ENCODE data around the gene RASAL1.

Gene RASAL1

DNA sequence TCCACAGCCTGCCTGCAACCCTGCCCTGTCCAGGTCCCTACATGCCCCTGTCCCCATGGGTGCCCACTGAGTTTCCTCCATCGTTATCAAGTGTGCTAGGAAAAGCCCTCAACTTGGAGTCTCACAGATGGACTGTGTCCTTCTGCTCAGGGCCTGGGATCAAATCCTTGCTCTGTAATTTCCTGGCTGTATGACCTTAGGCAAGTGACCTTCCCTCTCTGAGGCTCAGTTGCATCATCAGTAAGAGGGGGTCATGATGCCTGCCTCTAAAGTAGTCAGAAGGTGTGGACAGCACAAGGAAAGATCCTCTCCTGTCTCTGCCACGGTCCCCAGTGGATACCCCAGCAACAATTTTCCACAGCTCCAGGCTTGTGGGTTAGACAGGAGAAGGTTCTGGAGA, 22.2 kb downstream of the RASAL1 start:
- DNase-seq (ENCODE audit: low read depth), result no peak
- H3K4me3 ChIP-seq (ENCODE audit: low read depth, low read length), result no peak overlapping the region
- TF ChIP-seq MYC (IDR thresholded peaks at IDR 0.05; ENCODE audit: low read depth, low read length) (no peak), POLR2A (IDR thresholded peaks at IDR 0.05; ENCODE audit: extremely low read depth, insufficient read length) (no peak)
- TF ChIP-seq, protein P1, sequence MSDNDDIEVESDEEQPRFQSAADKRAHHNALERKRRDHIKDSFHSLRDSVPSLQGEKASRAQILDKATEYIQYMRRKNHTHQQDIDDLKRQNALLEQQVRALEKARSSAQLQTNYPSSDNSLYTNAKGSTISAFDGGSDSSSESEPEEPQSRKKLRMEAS (IDR thresholded peaks at IDR 0.05; ENCODE audit: low read depth, low read length), result no peak
- TF ChIP-seq, protein P2, sequence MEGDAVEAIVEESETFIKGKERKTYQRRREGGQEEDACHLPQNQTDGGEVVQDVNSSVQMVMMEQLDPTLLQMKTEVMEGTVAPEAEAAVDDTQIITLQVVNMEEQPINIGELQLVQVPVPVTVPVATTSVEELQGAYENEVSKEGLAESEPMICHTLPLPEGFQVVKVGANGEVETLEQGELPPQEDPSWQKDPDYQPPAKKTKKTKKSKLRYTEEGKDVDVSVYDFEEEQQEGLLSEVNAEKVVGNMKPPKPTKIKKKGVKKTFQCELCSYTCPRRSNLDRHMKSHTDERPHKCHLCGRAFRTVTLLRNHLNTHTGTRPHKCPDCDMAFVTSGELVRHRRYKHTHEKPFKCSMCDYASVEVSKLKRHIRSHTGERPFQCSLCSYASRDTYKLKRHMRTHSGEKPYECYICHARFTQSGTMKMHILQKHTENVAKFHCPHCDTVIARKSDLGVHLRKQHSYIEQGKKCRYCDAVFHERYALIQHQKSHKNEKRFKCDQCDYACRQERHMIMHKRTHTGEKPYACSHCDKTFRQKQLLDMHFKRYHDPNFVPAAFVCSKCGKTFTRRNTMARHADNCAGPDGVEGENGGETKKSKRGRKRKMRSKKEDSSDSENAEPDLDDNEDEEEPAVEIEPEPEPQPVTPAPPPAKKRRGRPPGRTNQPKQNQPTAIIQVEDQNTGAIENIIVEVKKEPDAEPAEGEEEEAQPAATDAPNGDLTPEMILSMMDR (IDR thresholded peaks at IDR 0.05; ENCODE audit: low read depth, low read length), result no peak

- no peak overlapping the region for H3K4me3 ChIP-seq (ENCODE audit: low read depth, low read length)
- TF ChIP-seq, protein P2 (IDR thresholded peaks at IDR 0.05; ENCODE audit: low read depth, low read length), result no peak
- TF ChIP-seq MYC (IDR thresholded peaks at IDR 0.05; ENCODE audit: low read depth, low read length), result no peak
- no peak for TF ChIP-seq POLR2A (IDR thresholded peaks at IDR 0.05; ENCODE audit: extremely low read depth, insufficient read length)
- TF ChIP-seq, protein P1 (IDR thresholded peaks at IDR 0.05; ENCODE audit: low read depth, low read length), result no peak
- DNase-seq (ENCODE audit: low read depth), result no peak
Measured at GRCh38 chr12:113112043-113112899, 23.3 kb downstream of the RASAL1 start.

GRCh38 chr12:113111247-113111646, 24.3 kb downstream of the RASAL1 start:
- DNase-seq (ENCODE audit: low read depth), result no peak
- H3K4me3 ChIP-seq (ENCODE audit: low read depth, low read length), result no peak overlapping the region
- TF ChIP-seq MYC (IDR thresholded peaks at IDR 0.05; ENCODE audit: low read depth, low read length), result no peak
- TF ChIP-seq, protein P2 (IDR thresholded peaks at IDR 0.05; ENCODE audit: low read depth, low read length), result no peak
- TF ChIP-seq, protein P1 (IDR thresholded peaks at IDR 0.05; ENCODE audit: low read depth, low read length), result no peak
- TF ChIP-seq POLR2A (IDR thresholded peaks at IDR 0.05; ENCODE audit: extremely low read depth, insufficient read length), result no peak

- DNase-seq (ENCODE audit: low read depth), result no peak
- no peak overlapping the region for H3K4me3 ChIP-seq (ENCODE audit: low read depth, low read length)
- TF ChIP-seq MYC (IDR thresholded peaks at IDR 0.05; ENCODE audit: low read depth, low read length), result no peak
- TF ChIP-seq, protein P1 (IDR thresholded peaks at IDR 0.05; ENCODE audit: low read depth, low read length), result no peak
Measured at GRCh38 chr12:113109872-113110599, 25.5 kb downstream of the RASAL1 start.

DNA sequence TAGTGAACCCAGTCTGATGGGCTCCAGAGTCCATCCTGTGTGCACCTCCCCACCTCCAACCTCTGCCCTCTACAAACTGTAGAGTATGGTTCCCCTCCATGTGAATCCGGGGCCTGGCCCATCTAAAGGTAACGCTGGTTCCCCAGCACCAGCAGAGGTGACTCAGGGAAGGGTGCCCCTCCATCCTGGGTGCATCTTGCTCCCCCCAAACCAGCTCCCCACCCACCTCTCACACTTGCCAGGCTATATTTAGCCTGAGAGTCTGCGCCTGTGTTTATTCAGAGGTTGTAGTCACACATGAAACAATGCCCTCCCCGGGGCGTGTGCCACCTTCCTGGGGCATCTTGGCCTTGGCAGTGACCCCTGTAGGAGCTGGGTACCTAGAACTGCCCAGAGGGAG, 26.2 kb downstream of the RASAL1 start:
- DNase-seq (ENCODE audit: low read depth), result no peak
- TF ChIP-seq, protein P1 (IDR thresholded peaks at IDR 0.05; ENCODE audit: low read depth, low read length), result no peak
- TF ChIP-seq POLR2A (IDR thresholded peaks at IDR 0.05; ENCODE audit: extremely low read depth, insufficient read length), result no peak
- TF ChIP-seq MYC (IDR thresholded peaks at IDR 0.05; ENCODE audit: low read depth, low read length), result no peak
- TF ChIP-seq, protein P2 (IDR thresholded peaks at IDR 0.05; ENCODE audit: low read depth, low read length), result no peak
- H3K4me3 ChIP-seq (ENCODE audit: low read depth, low read length), result no peak overlapping the region

GRCh38 chr12:113108308-113108707, 27.3 kb downstream of the RASAL1 start:
- H3K4me3 ChIP-seq (ENCODE audit: low read depth, low read length), result no peak overlapping the region
- no peak for DNase-seq (ENCODE audit: low read depth)
- TF ChIP-seq, protein P2 (IDR thresholded peaks at IDR 0.05; ENCODE audit: low read depth, low read length), result no peak
- TF ChIP-seq, protein P1 (IDR thresholded peaks at IDR 0.05; ENCODE audit: low read depth, low read length), result no peak
- no peak for TF ChIP-seq POLR2A (IDR thresholded peaks at IDR 0.05; ENCODE audit: extremely low read depth, insufficient read length)
- no peak for TF ChIP-seq MYC (IDR thresholded peaks at IDR 0.05; ENCODE audit: low read depth, low read length)
